OCI-LY3 (cell line): ENCODE measurements around the gene LRRC75B.
"Not testable (repeated sequence)": the region's sequence is repeated elsewhere in the genome, so short reads cannot be mapped to it uniquely, and the experiment has no call there.

ENCODE experiments used
- CTCF ChIP-seq: fragments of 200-600, 300-600 bp; sonication (generic); IDR thresholded peaks from 2 replicates; pipeline ENCODE4 v1.5.1; 2014; ENCODE audit warnings: antibody characterized with exemption, low read length, low read depth
- EZH2phosphoT487 ChIP-seq: fragments of 200-600 bp; shearing (Covaris generic); IDR thresholded peaks from 2 replicates; pipeline ENCODE4 v1.6.1; 2018; ENCODE audit warnings: antibody characterized with exemption, mixed run types, low read depth

- not testable (repeated sequence) for TF ChIP-seq CTCF, EZH2phosphoT487
These were observed 35.0 kb upstream of the LRRC75B start for GRCh38 chr22:24627911-24628310.
